Measurements from ENCODE around the gene MTFMT. TPM values are rescaled to one million over a fixed set of nuclear protein-coding genes. Genes with fewer than 3 reads are reported as not detected.
A peak's percentile ranks its signal among the peaks of the same experiment; 100 is the strongest.

MTFMT gene
- total and polyA plus RNA-seq, 4 donors, result 5.0 to 15.0 (median 11.3) TPM

DNA sequence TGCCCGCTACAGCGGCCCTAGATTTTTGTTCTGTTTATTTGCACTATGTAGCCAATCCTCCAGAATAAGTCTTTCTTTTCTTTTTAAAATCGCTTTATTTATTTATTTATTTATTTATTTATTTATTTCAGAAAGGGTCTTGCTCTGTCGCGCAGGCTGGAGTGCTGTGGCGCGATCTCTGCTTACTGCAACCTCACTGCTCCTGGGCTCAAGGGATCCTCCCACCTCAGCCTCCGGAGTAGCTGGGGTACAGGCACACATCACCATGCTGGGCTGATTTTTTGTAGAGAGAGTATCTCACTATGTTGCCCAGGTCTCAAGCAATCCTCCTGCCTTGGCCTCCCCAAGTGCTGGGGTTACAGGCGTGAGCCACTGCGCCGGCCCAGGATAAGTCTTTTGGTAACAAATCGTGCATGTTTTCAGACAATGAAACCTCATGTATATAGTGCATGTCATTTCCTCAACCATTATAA, 333 bp upstream of the MTFMT start:
- 58 to 60% methylated on average over 12 of the region's 12 CpGs for WGBS, 2 donors
- peaks cover 5 to 32% (median 16%) of the 10 kb centered on the region in 5 donors for H3K4me1 ChIP-seq (ENCODE audit: control insufficient read depth in 5 of 5, insufficient read depth in 5 of 5, low read length in 5 of 5)
- H3K4me3 ChIP-seq, result no peak overlapping the region
- H3K27me3 ChIP-seq (ENCODE audit: control insufficient read depth in 3 of 3, insufficient read depth in 3 of 3, low read length in 2 of 3), result no peaks in the 10 kb centered on the region
- no peak overlapping the region for H3K27ac ChIP-seq (ENCODE audit: low read depth in 1 of 2, low read length in 1 of 2)
- DNase-seq, result no peak
- H3K9ac ChIP-seq (ENCODE audit: insufficient read depth in 1 of 2, low read length in 2 of 2), result no peak overlapping the region
- no peak for ATAC-seq (ENCODE audit: insufficient read depth, low FRiP score)
- TF ChIP-seq CTCF (IDR thresholded peaks at IDR 0.05; ENCODE audit: control extremely low read depth, extremely low read depth), result no peak
- peaks cover 0 to 10% (median 6%) of the 10 kb centered on the region in 4 donors for H3K36me3 ChIP-seq (ENCODE audit: control insufficient read depth in 4 of 4, insufficient read depth in 4 of 4, low read length in 4 of 4)
- no peaks in the 10 kb centered on the region for H3K9me3 ChIP-seq (ENCODE audit: control insufficient read depth in 4 of 4, insufficient read depth in 3 of 4, low read length in 3 of 4)

DNA sequence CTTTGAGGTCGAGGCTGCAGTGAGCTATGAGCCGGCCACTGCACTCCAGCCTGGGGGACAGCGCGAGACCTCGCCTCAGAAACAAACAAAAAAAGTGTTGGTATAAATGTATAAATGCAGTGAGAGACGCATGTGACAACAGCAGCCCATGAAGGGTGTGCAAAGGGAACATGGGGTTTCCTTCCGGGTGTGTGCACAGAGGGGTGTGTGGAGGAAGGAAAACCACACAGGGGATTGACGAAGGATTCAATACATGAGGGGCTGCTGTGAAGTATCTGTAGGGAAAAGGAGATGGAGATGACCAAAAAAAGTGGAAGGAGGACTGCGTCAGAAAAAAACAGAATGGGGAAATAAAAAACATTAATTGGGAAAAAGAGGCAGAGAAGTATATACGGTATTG, 1.1 kb downstream of the MTFMT start:
- Histone ChIP-seq H3K36me3 (ENCODE audit: control insufficient read depth in 4 of 4, insufficient read depth in 4 of 4, low read length in 4 of 4) (peaks cover 0 to 16% (median 13%) of the 10 kb centered on the region in 4 donors), H3K9me3 (ENCODE audit: control insufficient read depth in 4 of 4, insufficient read depth in 3 of 4, low read length in 3 of 4) (no peaks in the 10 kb centered on the region), H3K4me1 (ENCODE audit: control insufficient read depth in 5 of 5, insufficient read depth in 5 of 5, low read length in 5 of 5) (peaks cover 5 to 22% (median 11%) of the 10 kb centered on the region in 5 donors), H3K27me3 (ENCODE audit: control insufficient read depth in 3 of 3, insufficient read depth in 3 of 3, low read length in 2 of 3) (no peaks in the 10 kb centered on the region), H3K9ac (ENCODE audit: insufficient read depth in 1 of 2, low read length in 2 of 2) (peak overlapping the region; percentile 63 to 66), H3K27ac (ENCODE audit: low read depth in 1 of 2, low read length in 1 of 2) (peak overlapping the region in 1 of 2 donors; percentile 34), H3K4me3 (no peak overlapping the region)
- DNase-seq, result no peak
- no peak for ATAC-seq (ENCODE audit: insufficient read depth, low FRiP score)
- no peak for TF ChIP-seq CTCF (IDR thresholded peaks at IDR 0.05; ENCODE audit: control extremely low read depth, extremely low read depth)
- 24 to 28% methylated on average over 10 of the region's 10 CpGs for WGBS, 2 donors

- TF ChIP-seq CTCF (IDR thresholded peaks at IDR 0.05; ENCODE audit: control extremely low read depth, extremely low read depth), result no peak
- Histone ChIP-seq H3K4me1 (ENCODE audit: control insufficient read depth in 5 of 5, insufficient read depth in 5 of 5, low read length in 5 of 5) (peaks cover 5 to 15% (median 7%) of the 10 kb centered on the region in 5 donors), H3K27ac (ENCODE audit: low read depth in 1 of 2, low read length in 1 of 2) (no peak overlapping the region), H3K4me3 (no peak overlapping the region), H3K9me3 (ENCODE audit: control insufficient read depth in 4 of 4, insufficient read depth in 3 of 4, low read length in 3 of 4) (no peaks in the 10 kb centered on the region), H3K36me3 (ENCODE audit: control insufficient read depth in 4 of 4, insufficient read depth in 4 of 4, low read length in 4 of 4) (peaks cover 0 to 16% (median 13%) of the 10 kb centered on the region in 4 donors), H3K27me3 (ENCODE audit: control insufficient read depth in 3 of 3, insufficient read depth in 3 of 3, low read length in 2 of 3) (no peaks in the 10 kb centered on the region), H3K9ac (ENCODE audit: insufficient read depth in 1 of 2, low read length in 2 of 2) (no peak overlapping the region)
- 64 to 67% methylated on average over 1 of the region's 1 CpG for WGBS, 2 donors
- ATAC-seq (ENCODE audit: insufficient read depth, low FRiP score) (no peak), DNase-seq (no peak)
Measured at GRCh38 chr15:65027593-65027992, 1.8 kb downstream of the MTFMT start.

DNA sequence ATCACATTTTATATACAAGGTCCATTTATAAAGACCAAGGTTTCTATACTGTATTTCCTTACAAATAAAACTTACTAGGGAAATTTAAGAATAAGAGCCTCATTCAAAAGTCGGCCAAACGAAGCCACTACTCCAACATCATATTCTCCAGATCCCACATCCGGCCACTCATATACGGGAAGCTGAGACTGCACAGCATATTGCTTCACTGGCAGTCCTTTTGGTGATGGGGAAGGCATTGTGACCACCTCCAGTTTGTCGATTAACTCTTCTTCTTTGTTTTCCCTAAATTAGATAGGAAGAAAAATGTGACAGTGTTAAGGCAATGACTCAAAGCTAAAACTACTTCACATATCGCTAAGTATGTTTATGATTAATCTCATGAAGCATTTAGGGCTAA, 2.7 kb downstream of the MTFMT start:
- H3K36me3 ChIP-seq (ENCODE audit: control insufficient read depth in 4 of 4, insufficient read depth in 4 of 4, low read length in 4 of 4), result peaks cover 0 to 19% (median 13%) of the 10 kb centered on the region in 4 donors
- no peak for TF ChIP-seq CTCF (IDR thresholded peaks at IDR 0.05; ENCODE audit: control extremely low read depth, extremely low read depth)
- 90 to 92% methylated on average over 6 of the region's 6 CpGs for WGBS, 2 donors
- no peak overlapping the region for H3K27ac ChIP-seq (ENCODE audit: low read depth in 1 of 2, low read length in 1 of 2)
- no peak overlapping the region for H3K4me3 ChIP-seq
- H3K27me3 ChIP-seq (ENCODE audit: control insufficient read depth in 3 of 3, insufficient read depth in 3 of 3, low read length in 2 of 3), result no peaks in the 10 kb centered on the region
- no peak overlapping the region for H3K9ac ChIP-seq (ENCODE audit: insufficient read depth in 1 of 2, low read length in 2 of 2)
- H3K9me3 ChIP-seq (ENCODE audit: control insufficient read depth in 4 of 4, insufficient read depth in 3 of 4, low read length in 3 of 4), result no peaks in the 10 kb centered on the region
- H3K4me1 ChIP-seq (ENCODE audit: control insufficient read depth in 5 of 5, insufficient read depth in 5 of 5, low read length in 5 of 5), result peaks cover 5 to 12% (median 7%) of the 10 kb centered on the region in 5 donors
- DNase-seq (no peak), ATAC-seq (ENCODE audit: insufficient read depth, low FRiP score) (no peak)

Data from lung (tissue), 12 donors.